GM10266 (cell line): ENCODE measurements around the gene KLF18.

Source experiments
- DNase-seq: peaks from one replicate; pipeline ENCODE4 v3.0.0; 2012; ENCODE audit errors: extremely low spot score
- TF ChIP-seq, protein P1 (sequence below): IDR thresholded peaks from 2 replicates; pipeline ENCODE4 v1.5.1; 2012; ENCODE audit warnings: mild to moderate bottlenecking, low read depth; ENCODE audit not compliant: control insufficient read depth, insufficient read depth; ENCODE audit errors: missing control alignments

The KLF18 gene

DNA sequence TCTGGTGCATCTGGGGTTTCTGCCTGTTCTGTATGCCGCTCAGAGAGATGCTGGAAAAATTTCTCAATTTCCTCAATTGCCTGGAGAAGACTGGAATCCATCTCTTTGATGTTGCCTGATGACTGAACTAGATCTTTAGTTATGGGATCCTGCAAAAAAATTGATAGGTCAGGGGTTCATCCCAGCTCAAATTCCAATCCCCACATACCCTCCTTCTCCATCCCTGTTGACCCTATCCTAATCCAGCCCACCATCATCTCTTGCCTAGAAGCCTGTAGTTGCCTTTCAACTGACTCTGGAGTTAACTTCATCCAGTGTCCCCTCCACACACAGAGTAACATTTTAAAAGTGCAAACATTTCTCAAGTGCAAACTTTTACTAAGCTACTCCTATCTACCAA, at the start of gene KLF18:
Gene KLF18, minus strand, starts transcription at position 101 of the 400 bp plus-strand sequence. Its CDS starts 0 bp downstream, at position 101.
- TF ChIP-seq, protein P1, sequence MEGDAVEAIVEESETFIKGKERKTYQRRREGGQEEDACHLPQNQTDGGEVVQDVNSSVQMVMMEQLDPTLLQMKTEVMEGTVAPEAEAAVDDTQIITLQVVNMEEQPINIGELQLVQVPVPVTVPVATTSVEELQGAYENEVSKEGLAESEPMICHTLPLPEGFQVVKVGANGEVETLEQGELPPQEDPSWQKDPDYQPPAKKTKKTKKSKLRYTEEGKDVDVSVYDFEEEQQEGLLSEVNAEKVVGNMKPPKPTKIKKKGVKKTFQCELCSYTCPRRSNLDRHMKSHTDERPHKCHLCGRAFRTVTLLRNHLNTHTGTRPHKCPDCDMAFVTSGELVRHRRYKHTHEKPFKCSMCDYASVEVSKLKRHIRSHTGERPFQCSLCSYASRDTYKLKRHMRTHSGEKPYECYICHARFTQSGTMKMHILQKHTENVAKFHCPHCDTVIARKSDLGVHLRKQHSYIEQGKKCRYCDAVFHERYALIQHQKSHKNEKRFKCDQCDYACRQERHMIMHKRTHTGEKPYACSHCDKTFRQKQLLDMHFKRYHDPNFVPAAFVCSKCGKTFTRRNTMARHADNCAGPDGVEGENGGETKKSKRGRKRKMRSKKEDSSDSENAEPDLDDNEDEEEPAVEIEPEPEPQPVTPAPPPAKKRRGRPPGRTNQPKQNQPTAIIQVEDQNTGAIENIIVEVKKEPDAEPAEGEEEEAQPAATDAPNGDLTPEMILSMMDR = no peak
- no peak for DNase-seq

GRCh38 chr1:44174630-44175029, 33.2 kb upstream of the KLF18 start:
- TF ChIP-seq, protein P1 = no peak
- DNase-seq = no peak

GRCh38 chr1:44170281-44170823, 28.9 kb upstream of the KLF18 start:
- TF ChIP-seq, protein P1 = no peak

GRCh38 chr1:44168520-44169098, 27.2 kb upstream of the KLF18 start:
- DNase-seq = no peak
- TF ChIP-seq, protein P1 = no peak

More at GRCh38 chr1:44170281-44170823, 28.9 kb upstream of the KLF18 start:
- DNase-seq = no peak

DNA sequence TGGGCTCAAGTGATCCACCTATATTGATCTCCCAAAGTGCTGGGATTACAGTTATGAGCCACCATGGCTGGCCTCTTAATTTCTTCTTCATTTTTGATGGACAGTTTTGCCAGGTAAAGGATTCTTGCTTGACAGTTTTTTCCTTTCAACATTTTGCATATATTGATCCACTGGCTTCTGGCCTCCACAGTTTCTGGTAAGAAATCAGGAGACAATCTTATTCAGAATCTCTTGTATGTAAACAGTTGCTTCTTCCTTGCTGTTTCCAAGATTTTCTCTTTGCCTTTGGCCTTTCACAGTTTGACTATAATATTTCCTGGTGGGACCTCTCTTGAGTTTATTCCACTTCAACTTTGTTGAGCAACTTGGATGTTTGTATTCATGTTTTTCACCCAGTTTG, 20.1 kb upstream of the KLF18 start:
- DNase-seq = no peak
- TF ChIP-seq, protein P1 = no peak

- TF ChIP-seq, protein P1 = no peak
- DNase-seq = no peak
These were observed 17.4 kb upstream of the KLF18 start for GRCh38 chr1:44158871-44159270.

- TF ChIP-seq, protein P1 = no peak
These were observed 16.5 kb upstream of the KLF18 start for GRCh38 chr1:44157903-44158302.

More at GRCh38 chr1:44157903-44158302, 16.5 kb upstream of the KLF18 start:
- DNase-seq = no peak
